H1 (cell line): Measurements from ENCODE around the gene PTPRG. TPM values are rescaled to one million over a fixed set of nuclear protein-coding genes. Genes with fewer than 3 reads are reported as not detected.

Experiments
- CTCF ChIA-PET: fragments of 300-600 bp; sonication (Branson Sonifier 250); formaldehyde crosslinking; loops from one replicate; lab custom pipeline; 2021; ENCODE audit not compliant: partially characterized antibody; lab: Charles Lee
- POLR2A ChIA-PET: fragments of 300-600 bp; sonication (Branson Sonifier 250); formaldehyde crosslinking; loops from one replicate; lab custom pipeline; 2021; ENCODE audit warnings: inconsistent platforms; ENCODE audit not compliant: partially characterized antibody; lab: Charles Lee
- DNase-seq, 2 experiments: peaks; one replicate each; pipeline versions ENCODE4 v3.0.0 to v3.0.0-alpha.2; 2010 to 2022; ENCODE audit warnings: low spot score in 2 of 2, low read depth in 1 of 2, mixed read lengths in 1 of 2
- FAIRE-seq: peaks from 2 replicates; lab custom pipeline; 2011; peaks lifted over from hg19 to GRCh38; lab: Jason Lieb, UNC
- H2AFZ ChIP-seq: 2 replicates; pipeline ENCODE4 v1.8.1; 2012; ENCODE audit warnings: low read length, inconsistent platforms
- H2AK5ac ChIP-seq: 2 replicates; pipeline ENCODE4 v1.6.1; 2013; ENCODE audit warnings: low read depth, low read length
- H2BK120ac ChIP-seq: replicated peaks from 2 replicates; pipeline ENCODE3; 2013; ENCODE audit warnings: low read depth, low read length, inconsistent platforms
- H2BK12ac ChIP-seq: 2 replicates; pipeline ENCODE4 v1.6.1; 2013; ENCODE audit warnings: low read depth, low read length
- H2BK15ac ChIP-seq: 2 replicates; pipeline ENCODE4 v1.6.1; 2013; ENCODE audit warnings: low read length
- H2BK20ac ChIP-seq: 2 replicates; pipeline ENCODE4 v1.6.1; 2013; ENCODE audit warnings: low read length
- H2BK5ac ChIP-seq: 2 replicates; pipeline ENCODE4 v1.6.1; 2013; ENCODE audit warnings: low read depth, low read length
- H3K14ac ChIP-seq: 2 replicates; pipeline ENCODE4 v1.6.1; 2013; ENCODE audit warnings: inconsistent platforms; ENCODE audit not compliant: insufficient read length
- H3K18ac ChIP-seq: 2 replicates; pipeline ENCODE4 v1.6.1; 2013; ENCODE audit warnings: low read length; ENCODE audit errors: extremely low read depth
- H3K23ac ChIP-seq: 2 replicates; pipeline ENCODE4 v1.6.1; 2013; ENCODE audit warnings: inconsistent platforms; ENCODE audit not compliant: insufficient read length
- H3K23me2 ChIP-seq: 2 replicates; pipeline ENCODE4 v1.6.1; 2013; ENCODE audit warnings: low read depth, low read length
- H3K27ac ChIP-seq: 2 replicates; pipeline ENCODE4 v1.6.1; 2011; ENCODE audit warnings: low read depth, low read length, inconsistent platforms
- H3K27me3 ChIP-seq, 4 experiments: replicated peaks in 1 of 4; 1 replicate in 1 of 4; 2 replicates in 3 of 4; pipeline versions ENCODE4 v1.6.1 to v1.8.1; 2011 to 2013; ENCODE audit warnings: low read length in 3 of 4, mild to moderate bottlenecking in 3 of 4, inconsistent platforms in 2 of 4, mixed read lengths in 2 of 4, moderate library complexity in 1 of 4; ENCODE audit not compliant: control insufficient read depth in 3 of 4, insufficient read depth in 3 of 4; ENCODE audit errors: extremely low read depth in 1 of 4
- H3K36me3 ChIP-seq, 4 experiments: 2 replicates each; pipeline versions ENCODE4 v1.6.1 to v1.8.1; 2011 to 2013; ENCODE audit warnings: mild to moderate bottlenecking in 4 of 4, low read length in 3 of 4, moderate library complexity in 2 of 4, control low read depth in 1 of 4, inconsistent platforms in 1 of 4; ENCODE audit not compliant: insufficient read depth in 4 of 4, control insufficient read depth in 2 of 4
- H3K4ac ChIP-seq: replicated peaks from 2 replicates; pipeline ENCODE3; 2013; ENCODE audit warnings: low read length, low read depth, mixed read lengths, inconsistent platforms; ENCODE audit not compliant: insufficient read length
- H3K4me1 ChIP-seq, 4 experiments: replicated peaks in 1 of 4; 1 replicate in 1 of 4; 2 replicates in 3 of 4; pipeline versions ENCODE4 v1.6.1 to v1.8.1; 2011 to 2013; ENCODE audit warnings: low read length in 3 of 4, inconsistent platforms in 2 of 4, mixed read lengths in 1 of 4; ENCODE audit not compliant: insufficient read depth in 4 of 4, control insufficient read depth in 3 of 4
- H3K4me2 ChIP-seq, 2 experiments: 2 replicates each; pipeline versions ENCODE4 v1.6.1 to v1.8.1; 2011 to 2013; ENCODE audit warnings: low read depth in 2 of 2, low read length in 2 of 2, control low read depth in 1 of 2, inconsistent platforms in 1 of 2, mild to moderate bottlenecking in 1 of 2; ENCODE audit not compliant: insufficient read depth in 1 of 2
- H3K4me3 ChIP-seq, 4 experiments: fragments of 200-600, 300-600 bp in 1 of 4; sonication (generic), shearing (Covaris generic), sonication (Bioruptor Twin) in 1 of 4; 2 replicates each; pipeline versions ENCODE4 v1.5.1 to v1.8.1; 2011 to 2016; ENCODE audit warnings: low read length in 4 of 4, low read depth in 3 of 4, control low read depth in 2 of 4, inconsistent platforms in 2 of 4, mild to moderate bottlenecking in 2 of 4, mixed read lengths in 1 of 4, moderate library complexity in 1 of 4; ENCODE audit not compliant: insufficient read depth in 2 of 4; ENCODE audit errors: extremely low read depth in 1 of 4
- H3K56ac ChIP-seq: replicated peaks from 2 replicates; pipeline ENCODE3; 2013; ENCODE audit warnings: low read depth, mild to moderate bottlenecking, mixed read lengths, low read length, inconsistent platforms; ENCODE audit not compliant: insufficient read length
- H3K79me1 ChIP-seq: 2 replicates; pipeline ENCODE4 v1.6.1; 2013; ENCODE audit warnings: low read depth, low read length, control low read depth
- H3K79me2 ChIP-seq, 2 experiments: 2 replicates each; pipeline versions ENCODE4 v1.6.1 to v1.8.1; 2012 to 2013; ENCODE audit warnings: low read length in 2 of 2, mild to moderate bottlenecking in 2 of 2, inconsistent platforms in 1 of 2; ENCODE audit not compliant: insufficient read depth in 2 of 2, control insufficient read depth in 1 of 2
- H3K9ac ChIP-seq, 4 experiments: replicated peaks in 1 of 4; 1 replicate in 1 of 4; 2 replicates in 3 of 4; pipeline versions ENCODE4 v1.6.1 to v1.8.1; 2011 to 2013; ENCODE audit warnings: low read depth in 3 of 4, low read length in 3 of 4, control low read depth in 2 of 4, mild to moderate bottlenecking in 2 of 4, moderate library complexity in 2 of 4, inconsistent platforms in 1 of 4; ENCODE audit errors: extremely low read depth in 1 of 4
- H3K9me3 ChIP-seq, 2 experiments: 2 replicates each; pipeline versions ENCODE4 v1.6.1 to v1.8.1; 2012 to 2013; ENCODE audit warnings: mild to moderate bottlenecking in 2 of 2, moderate library complexity in 2 of 2, control low read depth in 1 of 2, inconsistent platforms in 1 of 2, low read depth in 1 of 2, low read length in 1 of 2, mixed read lengths in 1 of 2; ENCODE audit not compliant: insufficient read depth in 2 of 2
- H4K20me1 ChIP-seq, 2 experiments: replicated peaks in 1 of 2; 2 replicates each; pipeline versions ENCODE3 to v1.8.1; 2011 to 2013; ENCODE audit warnings: inconsistent platforms in 2 of 2, low read length in 2 of 2, mild to moderate bottlenecking in 1 of 2; ENCODE audit not compliant: insufficient read depth in 2 of 2, control insufficient read depth in 1 of 2
- H4K5ac ChIP-seq: 2 replicates; pipeline ENCODE4 v1.6.1; 2013; ENCODE audit warnings: low read length, low read depth, mixed read lengths, inconsistent platforms; ENCODE audit not compliant: insufficient read length
- H4K8ac ChIP-seq: 2 replicates; pipeline ENCODE4 v1.8.0; 2013; ENCODE audit warnings: mild to moderate bottlenecking, moderate library complexity, low read length, inconsistent platforms; ENCODE audit not compliant: insufficient read depth; ENCODE audit errors: extremely low read depth
- H4K91ac ChIP-seq: replicated peaks from 2 replicates; pipeline ENCODE3; 2013; ENCODE audit warnings: low read length, mixed read lengths, inconsistent platforms; ENCODE audit not compliant: insufficient read length
- NANOG ChIP-seq: IDR thresholded peaks from 2 replicates; pipeline ENCODE4 v1.6.1; 2011; ENCODE audit warnings: low read length, low read depth, mild to moderate bottlenecking, inconsistent platforms; ENCODE audit not compliant: insufficient read depth, poor library complexity, severe bottlenecking
- WGBS, 2 experiments: shearing (Covaris generic) in 1 of 2; methylation state at CpG; one replicate each; pipeline versions ENCODE4 v1.1.6 to v1.1.7; 2013 to 2015; ENCODE audit warnings: low lambda C conversion rate in 2 of 2, mixed read lengths in 2 of 2, inconsistent platforms in 1 of 2, low coverage in 1 of 2, missing lambda C conversion rate in 1 of 2; ENCODE audit not compliant: insufficient replicate concordance in 2 of 2, insufficient coverage in 1 of 2, insufficient read length in 1 of 2; ENCODE audit errors: extremely low coverage in 1 of 2, missing lambda C conversion rate in 1 of 2; 5-methylcytosine and 5-hydroxymethylcytosine counted together
- polyA plus RNA-seq, 7 experiments: library from polyadenylated mRNA; depleted of rRNA in 3 of 7; stranded (reverse) in 5 of 7; unstranded in 2 of 7; fragments of >200 nt in 5 of 7; fragments of 200-250 nt in 2 of 7; gene quantifications; 1 replicate in 5 of 7; 2 replicates in 1 of 7; 4 replicates in 1 of 7; pipeline versions ENCODE4 v1.2.1 to v1.2.3, GENCODE V29; 2011 to 2013; ENCODE audit warnings: missing spikeins in 2 of 7, mixed read lengths in 2 of 7
- total RNA-seq: library from RNA; stranded (reverse); fragmentation: NEBNext Ultra II Directional; extraction: Animal tissue kit (Norgen Biotek cat#: 25700); gene quantifications from 2 replicates; pipeline ENCODE4 v1.2.1, GENCODE V29; 2021

PTPRG gene
- total and polyA plus RNA-seq, 2 of the 8 experiments (the other 6 are each of a cell fraction or from before 2014, with no cell fraction given) = 23.3 to 96.2 TPM

GRCh38 chr3:62277450-62277849 is 716.1 kb downstream of the PTPRG start:
- ChIA-PET CTCF (interaction anchor here (1.0 to 1.4 kb wide), 2 partner anchors 23 to 89 kb away, joined by 3 to 4 read pairs; no protein-coding TSS in a partner anchor), POLR2A (no interaction called here)
- Histone ChIP-seq H2AFZ (no peak overlapping the region), H3K27me3 (no peaks in the 10 kb centered on the region), H3K4me2 (no peak overlapping the region), H2BK15ac (no peak overlapping the region), H2BK120ac (no peak overlapping the region), H2BK12ac (no peak overlapping the region), H3K56ac (no peak overlapping the region), H3K79me2 (no peaks in the 10 kb centered on the region), H3K36me3 (peaks cover 2 to 44% (median 15%) of the 10 kb centered on the region in 4 experiments; a peak in 6 of 8 replicates), H3K14ac (no peak overlapping the region), H4K91ac (no peak overlapping the region), H3K79me1 (no peaks in the 10 kb centered on the region), H2BK5ac (no peak overlapping the region), H3K4me1 (no peaks in the 10 kb centered on the region), H3K23ac (no peak overlapping the region), H3K18ac (no peak overlapping the region), H2BK20ac (no peak overlapping the region), H3K4ac (no peak overlapping the region), H4K20me1 (no peaks in the 10 kb centered on the region), H3K4me3 (no peak overlapping the region), H2AK5ac (no peak overlapping the region), H3K9ac (no peak overlapping the region), H3K9me3 (no peaks in the 10 kb centered on the region), H3K27ac (no peak overlapping the region), H3K23me2 (no peaks in the 10 kb centered on the region), H4K8ac (no peak overlapping the region), H4K5ac (no peak overlapping the region)
- FAIRE-seq = no peak
- no peak for DNase-seq
- TF ChIP-seq NANOG = no peak
- WGBS, 2 experiments = 89% methylated on average over 3 of the region's 3 CpGs; no CpG with 5 or more reads in 1 of the 2 experiments
